Measurements from ENCODE around the gene RALGPS2. TPM values are rescaled to one million over a fixed set of nuclear protein-coding genes. Genes with fewer than 3 reads are reported as not detected.

RALGPS2 gene
- total and polyA plus RNA-seq, 2 of the 13 experiments (the other 11 are each of a cell fraction or from before 2014, with no cell fraction given) = 15.6 to 36.0 TPM

DNA sequence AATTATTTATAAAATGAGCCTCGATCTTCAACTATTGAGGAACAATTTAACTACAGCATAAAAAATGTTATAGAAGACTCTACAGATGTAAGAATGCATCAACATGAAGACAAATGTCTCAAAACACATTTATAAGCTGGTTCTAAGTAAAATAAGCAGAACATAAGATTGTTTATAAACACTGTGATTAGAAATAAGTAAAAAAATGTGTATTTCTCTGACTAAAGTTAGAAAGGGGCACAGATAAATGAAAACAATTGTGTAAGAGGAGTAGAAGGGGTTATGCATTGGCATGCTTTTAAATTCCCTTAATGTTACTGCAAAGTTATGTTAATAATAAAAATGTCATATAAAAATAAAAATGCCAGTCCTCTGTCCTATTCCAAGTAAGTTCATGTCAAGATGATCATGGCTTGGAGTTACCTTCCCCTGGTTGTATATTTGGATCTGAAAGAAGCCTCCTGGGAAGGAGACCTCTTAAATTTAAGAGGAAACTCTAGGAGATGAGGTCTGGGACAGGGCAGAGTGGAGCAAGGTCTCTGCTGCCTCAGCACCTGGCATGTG is 230.4 kb downstream of the RALGPS2 start (continued):
- no peak for TF ChIP-seq MZF1 (CRISPR knock-in tag; IDR thresholded peaks at IDR 0.05; ENCODE audit: borderline replicate concordance)
- TF ChIP-seq, protein P1, sequence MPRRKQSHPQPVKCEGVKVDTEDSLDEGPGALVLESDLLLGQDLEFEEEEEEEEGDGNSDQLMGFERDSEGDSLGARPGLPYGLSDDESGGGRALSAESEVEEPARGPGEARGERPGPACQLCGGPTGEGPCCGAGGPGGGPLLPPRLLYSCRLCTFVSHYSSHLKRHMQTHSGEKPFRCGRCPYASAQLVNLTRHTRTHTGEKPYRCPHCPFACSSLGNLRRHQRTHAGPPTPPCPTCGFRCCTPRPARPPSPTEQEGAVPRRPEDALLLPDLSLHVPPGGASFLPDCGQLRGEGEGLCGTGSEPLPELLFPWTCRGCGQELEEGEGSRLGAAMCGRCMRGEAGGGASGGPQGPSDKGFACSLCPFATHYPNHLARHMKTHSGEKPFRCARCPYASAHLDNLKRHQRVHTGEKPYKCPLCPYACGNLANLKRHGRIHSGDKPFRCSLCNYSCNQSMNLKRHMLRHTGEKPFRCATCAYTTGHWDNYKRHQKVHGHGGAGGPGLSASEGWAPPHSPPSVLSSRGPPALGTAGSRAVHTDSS (CRISPR knock-in tag; conservative IDR thresholded peaks at IDR 0.05) = no peak
- TF ChIP-seq ZNF747 (CRISPR knock-in tag; IDR thresholded peaks at IDR 0.05; ENCODE audit: borderline replicate concordance) = no peak
- TF ChIP-seq ZNF557 (CRISPR knock-in tag; IDR thresholded peaks at IDR 0.05) = no peak

DNA sequence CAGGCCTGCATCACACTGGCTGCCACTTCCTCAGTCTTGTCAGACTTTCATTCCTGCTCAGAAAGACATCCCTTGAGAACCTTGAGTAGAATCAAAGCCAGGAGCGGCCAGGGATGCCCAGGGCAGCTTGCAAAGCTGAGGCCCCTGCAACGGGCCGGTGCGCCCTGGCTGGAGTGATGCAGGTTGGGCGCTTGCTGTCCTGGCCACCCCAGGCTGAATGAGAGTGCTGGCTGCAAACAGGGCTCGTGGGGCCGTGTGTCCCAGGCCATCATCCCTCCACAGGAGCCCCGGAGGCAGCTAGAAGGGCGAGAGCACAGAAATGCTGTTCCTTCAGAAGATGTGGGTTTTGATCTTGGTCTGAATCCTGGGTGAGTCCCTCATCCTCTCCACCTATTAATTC is 233.4 kb downstream of the RALGPS2 start:
- CTCF ChIA-PET (ENCODE audit: low intra/inter-chr PET ratio, low total read pairs) = no interaction called here

More for the DNA sequence above, 233.4 kb downstream of the RALGPS2 start:
- Histone ChIP-seq H2AFZ (ENCODE audit: low read length) (no peak overlapping the region), H3K9me3 (ENCODE audit: low read length) (no peaks in the 10 kb centered on the region), H3K9ac (ENCODE audit: insufficient read depth, low read depth, low read length) (no peak overlapping the region), H3K27ac (ENCODE audit: extremely low read length, insufficient read depth, low read length) (no peak overlapping the region), H3K4me2 (ENCODE audit: low read depth, low read length) (peak overlapping the region; percentile 18; the same call in 1 of the 2 replicates), H3K4me3 (replicated peaks in 1 of 3; ENCODE audit: insufficient read depth in 1 of 3, low read depth in 2 of 3, low read length in 3 of 3) (no peak overlapping the region), H3K4me1 (ENCODE audit: insufficient read depth, low read length) (peaks cover 38% of the 10 kb centered on the region), H3K79me2 (ENCODE audit: insufficient read depth, low read length) (no peaks in the 10 kb centered on the region), H4K20me1 (ENCODE audit: insufficient read depth, low read length) (no peaks in the 10 kb centered on the region), H3K27me3 (ENCODE audit: control insufficient read depth in 1 of 2, insufficient read depth in 2 of 2, low read length in 2 of 2) (no peaks in the 10 kb centered on the region; a peak in 1 of 5 replicates), H3K36me3 (replicated peaks in 1 of 2; ENCODE audit: control insufficient read depth in 1 of 2, insufficient read depth in 2 of 2, low read length in 2 of 2) (no peaks in the 10 kb centered on the region)
- in situ Hi-C loops (cut with HindIII; ENCODE audit: extremely low pct_ligation_motif_present, low pct_unique_long_range_greater_than_20kb) = no loop called here
- no peak for FAIRE-seq
- TF ChIP-seq, protein P2, sequence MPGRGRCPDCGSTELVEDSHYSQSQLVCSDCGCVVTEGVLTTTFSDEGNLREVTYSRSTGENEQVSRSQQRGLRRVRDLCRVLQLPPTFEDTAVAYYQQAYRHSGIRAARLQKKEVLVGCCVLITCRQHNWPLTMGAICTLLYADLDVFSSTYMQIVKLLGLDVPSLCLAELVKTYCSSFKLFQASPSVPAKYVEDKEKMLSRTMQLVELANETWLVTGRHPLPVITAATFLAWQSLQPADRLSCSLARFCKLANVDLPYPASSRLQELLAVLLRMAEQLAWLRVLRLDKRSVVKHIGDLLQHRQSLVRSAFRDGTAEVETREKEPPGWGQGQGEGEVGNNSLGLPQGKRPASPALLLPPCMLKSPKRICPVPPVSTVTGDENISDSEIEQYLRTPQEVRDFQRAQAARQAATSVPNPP (CRISPR knock-in tag; IDR thresholded peaks at IDR 0.05) = no peak
- TF ChIP-seq SIN3B (IDR thresholded peaks at IDR 0.05; ENCODE audit: low read length) (no peak), ELF1 (CRISPR knock-in tag; IDR thresholded peaks at IDR 0.05) (no peak), PAWR (CRISPR knock-in tag; IDR thresholded peaks at IDR 0.05; ENCODE audit: borderline replicate concordance) (no peak), RELA (CRISPR knock-in tag; IDR thresholded peaks at IDR 0.05) (no peak), KDM5A (IDR thresholded peaks at IDR 0.05; ENCODE audit: borderline replicate concordance, low read length) (no peak)
- TF ChIP-seq, protein P3, sequence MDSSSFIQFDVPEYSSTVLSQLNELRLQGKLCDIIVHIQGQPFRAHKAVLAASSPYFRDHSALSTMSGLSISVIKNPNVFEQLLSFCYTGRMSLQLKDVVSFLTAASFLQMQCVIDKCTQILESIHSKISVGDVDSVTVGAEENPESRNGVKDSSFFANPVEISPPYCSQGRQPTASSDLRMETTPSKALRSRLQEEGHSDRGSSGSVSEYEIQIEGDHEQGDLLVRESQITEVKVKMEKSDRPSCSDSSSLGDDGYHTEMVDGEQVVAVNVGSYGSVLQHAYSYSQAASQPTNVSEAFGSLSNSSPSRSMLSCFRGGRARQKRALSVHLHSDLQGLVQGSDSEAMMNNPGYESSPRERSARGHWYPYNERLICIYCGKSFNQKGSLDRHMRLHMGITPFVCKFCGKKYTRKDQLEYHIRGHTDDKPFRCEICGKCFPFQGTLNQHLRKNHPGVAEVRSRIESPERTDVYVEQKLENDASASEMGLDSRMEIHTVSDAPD (CRISPR knock-in tag; IDR thresholded peaks at IDR 0.05) = no peak
- ATAC-seq = peak; percentile 27; the same call in 1 of the 3 replicates
- no TSS peak for BruUV-seq (replicated peaks)
- intact Hi-C loops (cut with micrococcal nuclease; ENCODE audit: unreplicated experiment) = no loop called here
- POLR2A ChIA-PET = no interaction called here
- no peak for DNase-seq (ENCODE audit: low spot score)
- WGBS (ENCODE audit: low lambda C conversion rate) = no CpG with 5 or more reads among the region's 9 CpGs

All from HepG2 (cell line).